ENCODE measurements around the gene IL12B.

Gene IL12B

GRCh38 chr5:159339460-159339859 lies 9.2 kb upstream of the IL12B start:
- no peak overlapping the region for H3K4me3 ChIP-seq (ENCODE audit: low read depth, low read length)
- DNase-seq (ENCODE audit: low read depth): no peak
- no peak for TF ChIP-seq CTCF (IDR thresholded peaks at IDR 0.05; ENCODE audit: low read depth, low read length, missing control alignments)

- no peak for DNase-seq (ENCODE audit: low read depth)
- no peak overlapping the region for H3K4me3 ChIP-seq (ENCODE audit: low read depth, low read length)
- TF ChIP-seq CTCF (IDR thresholded peaks at IDR 0.05; ENCODE audit: low read depth, low read length, missing control alignments): no peak
These were observed 7.8 kb upstream of the IL12B start for GRCh38 chr5:159338118-159338517.

- no peak for DNase-seq (ENCODE audit: low read depth)
- TF ChIP-seq CTCF (IDR thresholded peaks at IDR 0.05; ENCODE audit: low read depth, low read length, missing control alignments): no peak
- H3K4me3 ChIP-seq (ENCODE audit: low read depth, low read length): no peak overlapping the region
These were observed 7.0 kb upstream of the IL12B start for GRCh38 chr5:159337016-159337955.

GRCh38 chr5:159336586-159336985 lies 6.3 kb upstream of the IL12B start:
- no peak overlapping the region for H3K4me3 ChIP-seq (ENCODE audit: low read depth, low read length)
- DNase-seq (ENCODE audit: low read depth): no peak
- no peak for TF ChIP-seq CTCF (IDR thresholded peaks at IDR 0.05; ENCODE audit: low read depth, low read length, missing control alignments)

GRCh38 chr5:159333545-159333925 lies 3.2 kb upstream of the IL12B start:
- no peak overlapping the region for H3K4me3 ChIP-seq (ENCODE audit: low read depth, low read length)
- TF ChIP-seq CTCF (IDR thresholded peaks at IDR 0.05; ENCODE audit: low read depth, low read length, missing control alignments): no peak
- DNase-seq (ENCODE audit: low read depth): no peak

GRCh38 chr5:159332800-159333544 lies 2.7 kb upstream of the IL12B start:
- no peak for DNase-seq (ENCODE audit: low read depth)
- H3K4me3 ChIP-seq (ENCODE audit: low read depth, low read length): no peak overlapping the region

More at GRCh38 chr5:159332800-159333544, 2.7 kb upstream of the IL12B start:
- no peak for TF ChIP-seq CTCF (IDR thresholded peaks at IDR 0.05; ENCODE audit: low read depth, low read length, missing control alignments)

All from GM12864 (cell line).